GM19023 (cell line): ENCODE results near the gene RPS6KB1.
"Not testable (repeated sequence)": the region's sequence is repeated elsewhere in the genome, so short reads cannot be mapped to it uniquely, and the experiment has no call there.

ENCODE experiments used
- ATAC-seq: cut with Tn5 transposase; IDR thresholded peaks from one replicate; pipeline ENCODE4 v1.9.1; 2021; ENCODE audit warnings: mild to moderate bottlenecking, moderate library complexity; ENCODE audit not compliant: unreplicated experiment

The RPS6KB1 gene

DNA sequence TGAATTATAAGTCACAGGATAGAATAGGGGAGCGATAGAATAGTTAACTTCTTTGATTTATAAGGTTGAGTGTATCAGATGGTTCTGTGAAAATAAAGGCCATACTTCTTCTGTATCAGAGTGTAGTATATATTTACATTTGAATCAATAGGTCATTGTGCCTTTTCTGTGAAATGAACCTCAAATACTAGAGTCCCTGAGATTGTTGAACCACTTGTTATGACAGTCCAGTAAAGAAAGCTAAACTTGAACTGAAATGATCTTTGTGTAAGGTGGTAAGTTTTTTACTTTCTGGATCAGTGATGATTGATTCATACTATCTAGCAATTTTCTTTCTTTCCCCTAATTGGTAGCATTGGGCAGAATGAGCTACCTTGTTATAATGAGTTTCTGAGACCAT, 40.4 kb downstream of the RPS6KB1 start:
- ATAC-seq: not testable (repeated sequence)

- ATAC-seq: not testable (repeated sequence)
These were observed 47.8 kb downstream of the RPS6KB1 start for GRCh38 chr17:59940697-59941096.

DNA sequence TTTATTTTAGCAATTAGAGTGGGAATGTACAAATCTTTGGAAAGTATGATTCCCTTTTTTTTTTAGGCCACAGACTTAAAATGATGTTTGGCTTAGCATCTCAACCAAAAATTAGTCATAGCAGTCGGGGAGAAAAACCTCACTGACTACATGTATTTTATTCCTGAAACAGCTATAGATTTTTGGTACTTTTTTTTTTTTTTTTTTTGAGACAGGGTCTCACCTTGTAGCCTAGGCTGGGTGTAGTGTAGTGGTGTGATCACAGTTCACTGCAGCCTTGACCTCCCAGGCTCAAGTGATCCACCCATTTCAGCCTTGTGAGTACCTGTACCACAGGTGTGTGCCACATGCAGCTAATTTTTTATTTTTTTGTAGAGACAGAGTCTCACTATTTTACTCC, 48.2 kb downstream of the RPS6KB1 start:
- no peak for ATAC-seq

- ATAC-seq: not testable (repeated sequence)
These were observed 53.5 kb downstream of the RPS6KB1 start for GRCh38 chr17:59946433-59946832.

GRCh38 chr17:59947310-59947709, 54.4 kb downstream of the RPS6KB1 start:
- ATAC-seq: not testable (repeated sequence)

- no peak for ATAC-seq
These were observed 57.1 kb downstream of the RPS6KB1 start for GRCh38 chr17:59950049-59950448.

- no peak for ATAC-seq
These were observed 61.9 kb downstream of the RPS6KB1 start for GRCh38 chr17:59954856-59955255.

- not testable (repeated sequence) for ATAC-seq
These were observed 66.7 kb downstream of the RPS6KB1 start for GRCh38 chr17:59959574-59959973.

GRCh38 chr17:59962739-59963318, 69.9 kb downstream of the RPS6KB1 start:
- ATAC-seq: no peak

- peak; percentile 39 for ATAC-seq
These were observed 71.0 kb downstream of the RPS6KB1 start for GRCh38 chr17:59963738-59964481.

DNA sequence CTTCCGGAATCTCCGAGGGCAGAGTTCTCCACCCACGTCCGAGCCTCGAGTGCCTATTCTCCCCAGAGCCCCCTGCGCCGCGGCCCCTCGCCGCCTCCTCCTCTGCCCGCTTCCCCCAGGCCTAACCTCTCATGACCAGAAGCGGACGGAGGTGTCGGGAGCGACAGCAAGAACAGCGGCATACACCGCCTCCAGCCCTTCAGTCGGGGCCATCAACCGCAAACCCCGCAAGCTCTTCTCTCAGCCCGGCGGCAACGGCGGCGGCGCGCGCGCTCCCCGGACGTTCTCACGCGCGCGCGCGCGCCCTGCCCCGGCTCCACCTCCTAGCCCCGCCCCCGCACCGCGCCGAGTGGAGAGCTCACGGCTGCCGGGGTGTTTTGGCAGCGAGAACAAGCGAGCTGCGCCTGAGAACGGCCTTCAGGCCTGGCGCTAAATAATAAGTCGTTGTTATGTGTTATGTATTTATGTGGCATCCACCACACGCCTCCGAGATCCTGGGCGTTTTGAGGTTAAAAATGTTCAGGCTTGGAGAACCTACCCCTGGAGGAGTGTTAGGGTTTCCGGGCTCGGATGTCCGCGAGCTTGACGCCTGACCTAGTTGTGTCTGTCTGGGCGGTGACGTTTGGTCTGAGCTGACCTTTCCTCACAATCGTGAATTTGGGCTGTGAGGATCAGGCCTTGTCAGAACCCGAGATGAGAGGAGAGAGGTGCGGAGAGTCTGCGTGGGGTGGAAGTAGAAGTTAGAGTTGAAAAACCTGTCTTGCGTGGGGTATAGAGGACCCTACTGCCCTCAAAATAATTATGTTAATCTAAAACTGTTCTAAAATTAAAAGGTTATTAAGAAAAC, 71.8 kb downstream of the RPS6KB1 start, which contains the start of gene RNFT1:
RNFT1 (minus strand) TSS at position 259 of the 847 bp plus-strand sequence; CDS start at position 182, 77 bp downstream.
- ATAC-seq: peak; percentile 81

DNA sequence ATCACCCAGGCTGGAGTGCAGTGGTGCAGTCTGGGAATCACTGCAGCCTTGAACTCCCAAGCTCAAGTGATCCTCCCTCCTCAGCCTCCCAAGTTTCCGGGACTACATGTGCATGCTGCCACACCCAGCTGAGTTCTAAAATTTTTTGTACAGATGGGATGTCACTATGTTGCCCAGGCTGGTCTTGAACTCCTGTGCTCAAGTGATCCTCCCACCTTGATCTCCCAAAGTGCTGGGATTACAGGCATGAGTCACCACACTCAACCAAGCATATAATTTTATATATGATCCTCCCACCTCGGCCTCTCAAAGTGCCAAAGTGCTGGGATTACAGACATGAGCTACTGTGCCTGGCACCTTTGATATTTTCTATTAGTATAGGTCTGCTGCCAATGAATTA, 78.8 kb downstream of the RPS6KB1 start:
- ATAC-seq: not testable (repeated sequence)

GRCh38 chr17:59972778-59973177, 79.9 kb downstream of the RPS6KB1 start:
- ATAC-seq: no peak

DNA sequence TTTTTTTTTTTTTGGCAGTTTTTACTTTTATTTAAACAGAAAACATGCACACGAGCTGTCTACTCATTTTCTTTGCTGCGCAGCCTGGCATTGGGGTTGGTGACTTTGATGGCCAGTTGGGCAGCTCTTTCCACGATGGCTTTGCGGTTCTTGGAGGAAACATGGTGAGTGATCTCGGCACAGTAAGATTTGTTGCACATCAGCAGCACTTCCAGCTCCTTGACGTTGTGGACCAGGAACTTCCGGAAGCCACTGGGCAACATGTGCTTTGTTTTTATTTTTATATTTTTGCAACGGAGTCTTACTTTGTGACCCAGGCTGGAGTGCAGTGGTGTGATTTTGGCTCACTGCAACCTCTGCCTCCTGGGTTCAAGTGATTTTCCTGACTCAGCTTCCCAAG, 80.6 kb downstream of the RPS6KB1 start:
- not testable (repeated sequence) for ATAC-seq

- ATAC-seq: not testable (repeated sequence)
These were observed 82.2 kb downstream of the RPS6KB1 start for GRCh38 chr17:59975166-59975565.

DNA sequence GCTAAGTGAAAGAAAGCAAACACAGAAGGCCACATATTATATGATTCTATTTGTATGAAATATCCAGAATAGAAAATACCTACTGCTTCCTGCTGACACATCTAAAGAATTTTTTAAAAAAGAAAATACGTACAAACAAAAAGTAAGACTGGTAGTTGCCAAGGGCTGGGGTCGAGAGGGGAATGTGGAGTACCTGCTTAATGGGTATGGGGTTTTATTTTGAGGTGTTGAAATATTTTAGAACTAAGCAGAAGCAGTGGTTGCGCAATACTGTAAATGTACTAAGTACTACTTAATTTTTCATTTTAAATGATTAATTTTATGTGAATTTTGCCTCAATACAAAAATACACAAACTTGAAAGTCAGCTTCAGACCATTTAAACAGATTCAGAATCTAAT, 103.7 kb downstream of the RPS6KB1 start:
- ATAC-seq: not testable (repeated sequence)
